OCI-LY1 (cell line): ENCODE data around the gene PRR3.

Experiments
- CTCF ChIP-seq: fragments of 200-600 bp; sonication (generic), shearing (Covaris generic); IDR thresholded peaks from 2 replicates; pipeline ENCODE4 v1.5.1; 2017; ENCODE audit warnings: mild to moderate bottlenecking, antibody characterized with exemption, low read length, moderate library complexity, mixed read lengths
- EZH2 ChIP-seq: fragments of 200-600 bp; sonication (generic), shearing (Covaris generic); IDR thresholded peaks from 2 replicates; pipeline ENCODE4 v1.8.0; 2017; ENCODE audit warnings: borderline replicate concordance, mixed run types, mild to moderate bottlenecking, antibody characterized with exemption, low read length, moderate library complexity, mixed read lengths

GRCh38 chr6:30508890-30509736 lies 48.0 kb upstream of the PRR3 start:
- TF ChIP-seq EZH2 (no peak), CTCF (no peak)
